Effector memory CD4-positive, alpha-beta T cell (primary cell): ENCODE results near the gene EXD3.

Experiments used
- DNase-seq, 3 donors: peaks; one replicate each; pipeline ENCODE4 v3.0.0-alpha.2; 2020
- H3K27ac ChIP-seq: 2 replicates; pipeline ENCODE4 v1.7.0; 2013; ENCODE audit warnings: mild to moderate bottlenecking, low read length, moderate library complexity; ENCODE audit not compliant: insufficient read depth, poor library complexity, severe bottlenecking
- H3K27me3 ChIP-seq: replicated peaks from 2 replicates; pipeline ENCODE4 v1.7.0; 2013; ENCODE audit warnings: mild to moderate bottlenecking, low read length; ENCODE audit not compliant: insufficient read depth, control insufficient read depth, poor library complexity, severe bottlenecking
- H3K36me3 ChIP-seq: 2 replicates; pipeline ENCODE4 v1.7.0; 2013; ENCODE audit warnings: mild to moderate bottlenecking, low read length, moderate library complexity; ENCODE audit not compliant: control insufficient read depth, insufficient read depth
- H3K4me1 ChIP-seq: 2 replicates; pipeline ENCODE4 v1.7.0; 2013; ENCODE audit warnings: low read length, mild to moderate bottlenecking; ENCODE audit not compliant: control insufficient read depth, insufficient read depth, poor library complexity, severe bottlenecking
- H3K4me3 ChIP-seq: 2 replicates; pipeline ENCODE4 v1.7.0; 2013; ENCODE audit warnings: low read length, low read depth, mild to moderate bottlenecking; ENCODE audit not compliant: insufficient read depth, poor library complexity, severe bottlenecking
- H3K9me3 ChIP-seq: 2 replicates; pipeline ENCODE4 v1.7.0; 2013; ENCODE audit warnings: mild to moderate bottlenecking, low read length, moderate library complexity; ENCODE audit not compliant: control insufficient read depth

EXD3 gene

DNA sequence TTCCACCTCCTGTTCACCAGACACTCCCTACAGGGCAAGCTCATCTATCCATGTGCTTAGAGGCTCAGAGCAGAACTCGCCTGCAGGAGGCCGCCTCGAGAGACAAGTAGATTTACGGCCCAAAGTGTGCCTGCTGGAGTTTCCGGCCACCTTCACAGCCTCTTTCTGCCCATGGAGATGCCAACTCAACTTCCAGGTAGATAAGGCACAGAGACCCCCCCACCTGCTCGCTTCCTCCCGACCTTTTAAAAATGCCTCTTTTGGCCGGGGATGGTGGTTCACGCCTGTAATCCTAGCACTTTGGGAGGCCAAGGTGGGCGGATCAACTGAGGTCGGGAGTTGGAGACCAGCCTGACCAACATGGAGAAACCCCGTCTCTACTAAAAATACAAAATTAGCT is 46.6 kb downstream of the EXD3 start:
- H3K4me3 ChIP-seq = no peak overlapping the region
- H3K4me1 ChIP-seq = no peaks in the 10 kb centered on the region
- H3K27ac ChIP-seq = no peak overlapping the region
- DNase-seq = no peak
- no peaks in the 10 kb centered on the region for H3K36me3 ChIP-seq
- no peaks in the 10 kb centered on the region for H3K27me3 ChIP-seq
- no peaks in the 10 kb centered on the region for H3K9me3 ChIP-seq

DNA sequence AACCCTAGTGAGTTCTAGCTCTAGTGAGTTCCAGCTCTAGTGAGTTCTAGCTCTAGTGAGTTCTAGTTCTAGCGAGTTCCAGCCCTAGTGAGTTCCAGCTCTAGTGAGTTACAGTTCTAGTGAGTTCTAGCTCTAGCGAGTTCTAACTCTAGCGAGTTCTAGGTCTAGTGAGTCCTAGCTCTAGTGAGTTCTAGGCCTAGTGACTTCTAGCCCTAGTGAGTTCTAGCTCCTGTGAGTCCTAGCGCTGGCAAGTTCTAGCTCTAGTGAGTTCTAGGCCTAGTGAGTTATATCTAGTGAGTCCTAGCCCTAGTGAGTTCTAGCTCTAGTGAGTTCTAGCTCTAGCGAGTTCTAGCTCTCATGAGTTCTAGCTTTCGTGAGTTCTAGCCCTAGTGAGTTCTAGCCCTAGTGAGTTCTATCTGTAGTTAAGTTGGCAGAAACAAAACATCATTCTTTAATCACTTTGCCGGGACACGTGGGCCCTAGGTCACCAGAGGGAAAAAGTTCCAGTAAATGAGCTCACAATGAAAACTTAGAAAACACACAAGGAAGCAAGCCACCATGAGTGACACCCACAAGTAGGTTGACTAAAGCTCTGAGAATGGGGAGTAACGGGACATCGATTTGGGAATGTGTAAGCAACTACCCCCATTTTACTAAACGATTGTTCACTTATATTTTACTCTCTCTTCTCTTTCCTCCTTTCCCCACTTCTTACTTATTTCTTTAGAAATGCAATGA is 47.5 kb downstream of the EXD3 start:
- no peak overlapping the region for H3K27ac ChIP-seq
- no peaks in the 10 kb centered on the region for H3K27me3 ChIP-seq
- no peaks in the 10 kb centered on the region for H3K4me1 ChIP-seq
- no peaks in the 10 kb centered on the region for H3K36me3 ChIP-seq
- DNase-seq = no peak
- H3K4me3 ChIP-seq = no peak overlapping the region
- no peaks in the 10 kb centered on the region for H3K9me3 ChIP-seq

DNA sequence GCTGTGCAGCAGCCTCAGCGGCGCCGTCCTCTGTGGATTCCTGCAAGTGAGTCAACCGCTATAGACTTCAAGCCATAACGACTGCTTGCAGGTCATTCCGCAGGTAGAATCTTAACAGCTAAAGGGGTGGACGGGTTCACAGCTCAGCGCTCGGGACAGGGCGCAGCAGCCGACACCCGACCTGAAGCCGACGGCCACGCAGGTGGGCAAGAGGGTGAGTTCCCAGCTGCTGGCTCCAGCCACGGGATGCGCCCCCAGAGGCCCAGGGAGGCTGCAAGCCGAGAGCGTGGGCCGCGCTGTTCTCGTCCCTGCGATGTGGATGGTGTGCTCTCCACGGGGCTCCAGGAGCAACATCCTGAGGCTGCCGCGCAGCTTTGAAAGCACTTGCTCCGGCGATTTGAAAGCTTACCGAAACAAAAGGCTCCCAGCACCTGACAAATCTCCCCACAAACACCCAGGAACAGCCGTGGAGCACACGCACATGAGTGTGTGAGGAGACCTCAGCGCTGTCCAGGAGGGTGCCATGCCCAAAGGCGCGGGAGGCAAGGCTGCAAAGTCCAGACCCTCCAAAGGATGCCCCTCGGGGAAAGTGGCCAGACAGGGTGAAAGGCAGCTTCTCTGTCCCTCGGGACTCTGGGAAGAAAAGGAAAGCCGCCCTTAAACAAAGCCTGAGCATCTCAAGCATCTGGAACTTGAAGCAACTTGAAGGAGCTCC is 48.7 kb downstream of the EXD3 start:
- Histone ChIP-seq H3K27ac (no peak overlapping the region), H3K36me3 (no peaks in the 10 kb centered on the region), H3K4me3 (no peak overlapping the region), H3K4me1 (no peaks in the 10 kb centered on the region), H3K27me3 (no peaks in the 10 kb centered on the region), H3K9me3 (no peaks in the 10 kb centered on the region)
- DNase-seq = no peak

DNA sequence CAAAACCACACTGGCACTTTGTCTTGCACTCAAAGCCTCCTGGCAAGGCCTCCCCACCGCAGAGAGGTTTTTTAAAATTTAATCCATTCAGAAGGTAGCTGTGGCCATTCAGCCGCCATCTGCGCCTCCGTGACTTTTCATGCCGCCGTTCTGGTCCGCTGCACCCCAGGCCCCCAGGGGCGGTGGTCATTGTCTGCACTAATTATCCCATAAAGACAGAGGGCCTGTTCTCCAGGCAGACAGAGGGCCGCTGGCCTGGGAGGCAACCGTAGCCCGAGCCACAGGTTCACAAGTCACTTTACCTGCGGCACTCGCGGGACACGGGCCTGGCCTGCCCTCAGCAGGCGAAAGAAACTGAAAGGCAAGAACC is 49.4 kb downstream of the EXD3 start:
- H3K4me1 ChIP-seq = no peaks in the 10 kb centered on the region
- DNase-seq = no peak
- H3K9me3 ChIP-seq = no peaks in the 10 kb centered on the region
- no peaks in the 10 kb centered on the region for H3K27me3 ChIP-seq
- no peaks in the 10 kb centered on the region for H3K36me3 ChIP-seq
- H3K4me3 ChIP-seq = no peak overlapping the region
- H3K27ac ChIP-seq = no peak overlapping the region

DNA sequence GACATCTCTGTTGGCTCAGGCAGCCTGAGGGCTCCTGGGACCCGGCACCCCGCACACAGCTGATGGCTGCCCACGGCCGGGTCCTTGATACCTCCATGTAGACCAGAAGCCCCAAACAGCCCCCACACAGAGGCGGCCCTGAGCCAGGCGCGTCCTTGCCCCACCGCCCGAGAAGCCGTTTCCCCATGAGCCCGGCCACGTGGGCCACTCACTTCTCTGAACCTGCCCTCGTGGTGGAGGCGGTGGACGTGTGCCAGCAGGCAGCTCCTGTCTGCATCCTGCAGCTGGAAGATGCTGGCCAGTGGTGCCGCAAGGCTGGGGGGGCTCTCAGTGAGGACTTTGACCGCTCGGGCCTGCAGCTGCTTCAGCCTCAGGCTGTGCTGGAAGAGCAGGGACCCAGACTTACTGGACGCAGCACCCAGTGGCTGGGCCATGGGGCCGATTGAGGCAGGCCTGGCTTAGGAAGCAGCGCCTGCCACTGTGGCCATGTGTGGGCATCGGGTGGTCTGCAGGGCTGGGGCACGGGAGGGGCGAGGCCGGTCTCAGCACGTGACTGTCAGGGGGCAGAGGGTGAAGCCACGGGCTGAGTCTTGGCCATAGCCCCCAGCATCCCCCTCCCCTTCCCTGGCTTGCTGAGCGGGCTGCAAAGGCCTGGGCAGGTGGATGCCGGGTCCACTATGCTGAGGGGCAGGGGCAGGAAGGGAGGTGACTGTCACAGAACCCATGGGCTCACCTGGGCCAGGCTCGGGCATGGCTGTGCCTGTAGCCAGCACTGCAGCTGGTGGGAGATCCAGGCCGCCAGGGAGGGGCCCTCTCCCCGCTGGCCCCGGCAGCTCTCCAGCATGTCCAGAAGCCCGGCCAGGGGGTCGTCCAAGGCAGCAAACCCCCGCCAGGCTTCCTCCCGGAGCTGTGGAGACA is 50.0 kb downstream of the EXD3 start:
- H3K27me3 ChIP-seq = no peaks in the 10 kb centered on the region
- no peaks in the 10 kb centered on the region for H3K9me3 ChIP-seq
- no peak for DNase-seq
- H3K27ac ChIP-seq = no peak overlapping the region
- no peaks in the 10 kb centered on the region for H3K4me1 ChIP-seq
- no peak overlapping the region for H3K4me3 ChIP-seq
- H3K36me3 ChIP-seq = no peaks in the 10 kb centered on the region

DNA sequence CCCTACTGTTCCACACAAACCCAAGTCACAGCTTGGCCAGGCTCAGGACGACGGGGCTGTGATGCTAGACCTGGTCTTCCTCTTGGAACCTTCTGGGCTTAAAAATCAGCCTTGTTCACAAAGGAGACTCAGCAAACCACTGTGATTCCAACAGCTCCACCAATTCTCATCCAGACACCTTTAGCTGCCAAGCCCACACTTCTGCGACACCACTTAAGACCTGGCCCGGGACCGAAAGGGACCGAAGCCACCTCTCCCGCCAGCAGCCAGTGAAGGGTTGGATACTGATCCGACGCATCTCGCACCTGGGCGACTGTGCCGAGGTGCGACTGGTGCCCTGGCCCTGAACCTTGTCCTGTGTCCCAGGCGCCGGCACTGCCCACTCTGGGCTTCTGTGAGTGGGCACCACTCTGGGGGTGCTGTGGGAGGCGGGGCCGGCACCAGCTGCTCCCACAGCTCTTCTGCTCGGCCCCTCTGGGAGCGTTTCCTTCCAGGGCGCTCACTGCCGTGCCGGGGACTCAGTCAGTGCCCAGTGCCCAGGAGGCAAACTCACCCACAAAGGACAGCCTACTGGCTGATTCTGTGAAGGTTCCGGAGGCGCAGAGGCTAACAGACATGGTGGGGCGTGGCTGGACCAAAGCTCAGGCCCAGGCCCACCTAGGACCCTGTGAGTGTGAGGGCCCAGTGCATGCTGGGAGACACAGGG is 50.9 kb downstream of the EXD3 start:
- Histone ChIP-seq H3K9me3 (no peaks in the 10 kb centered on the region), H3K36me3 (no peaks in the 10 kb centered on the region), H3K27ac (no peak overlapping the region), H3K27me3 (no peaks in the 10 kb centered on the region), H3K4me1 (no peaks in the 10 kb centered on the region), H3K4me3 (no peak overlapping the region)
- DNase-seq = no peak

DNA sequence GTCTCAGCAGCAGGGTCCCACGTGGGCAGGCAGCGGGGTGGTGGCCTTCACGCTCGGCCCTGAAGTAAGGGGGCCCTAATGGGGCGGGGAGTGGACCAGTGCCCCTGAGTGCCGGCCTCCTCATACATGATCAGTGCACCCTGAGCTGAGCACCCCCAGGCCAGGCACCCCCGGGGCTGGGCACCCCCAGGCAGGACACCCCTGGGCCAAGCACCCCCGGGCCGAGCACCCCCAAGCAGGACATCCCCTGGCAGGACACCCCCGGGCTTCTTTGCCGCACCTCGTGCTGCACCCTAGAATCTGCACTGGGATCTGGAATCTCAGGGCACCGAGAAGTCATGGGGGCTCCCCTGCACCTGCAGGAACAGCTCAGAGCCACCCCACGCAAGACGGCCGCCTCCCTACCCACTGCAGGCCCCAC is 51.4 kb downstream of the EXD3 start:
- H3K27me3 ChIP-seq = no peaks in the 10 kb centered on the region

DNA sequence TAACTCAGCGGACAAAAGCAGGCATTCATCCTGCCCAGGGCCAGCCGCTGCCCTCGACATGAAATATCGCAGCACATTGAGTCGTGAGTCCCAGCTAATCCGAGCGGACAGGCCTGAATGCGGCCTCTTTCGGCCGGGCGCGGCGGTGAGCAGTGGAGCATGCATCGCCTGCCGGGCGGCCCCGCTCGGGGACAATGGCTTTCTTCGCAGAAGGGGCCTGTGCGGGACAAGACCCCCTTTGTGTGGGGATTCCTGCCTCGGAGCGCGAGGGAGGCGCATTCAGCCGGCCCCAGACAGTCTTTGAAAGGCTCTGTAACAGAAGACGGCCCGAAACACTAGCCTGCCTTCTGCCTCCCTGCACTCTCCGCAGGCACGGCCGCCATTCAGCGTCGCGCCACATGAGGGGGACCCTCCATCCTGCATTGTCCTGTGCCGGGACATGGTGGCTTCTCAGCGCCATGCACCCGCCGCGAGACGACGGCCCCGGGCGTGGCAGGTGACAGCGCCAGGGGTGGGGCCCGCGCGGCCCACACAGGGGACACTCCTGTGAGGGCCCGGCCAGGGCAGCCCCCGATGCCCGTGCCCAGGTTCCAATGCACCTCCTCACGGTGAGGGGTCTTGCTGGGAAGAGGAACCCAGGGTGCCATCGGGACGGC is 52.0 kb downstream of the EXD3 start:
- no peak overlapping the region for H3K27ac ChIP-seq
- no peaks in the 10 kb centered on the region for H3K36me3 ChIP-seq
- H3K4me3 ChIP-seq = no peak overlapping the region
- no peaks in the 10 kb centered on the region for H3K27me3 ChIP-seq
- H3K9me3 ChIP-seq = no peaks in the 10 kb centered on the region
- H3K4me1 ChIP-seq = no peaks in the 10 kb centered on the region
- DNase-seq = no peak

More for the DNA sequence above, 51.4 kb downstream of the EXD3 start:
- Histone ChIP-seq H3K4me3 (no peak overlapping the region), H3K9me3 (no peaks in the 10 kb centered on the region), H3K36me3 (no peaks in the 10 kb centered on the region), H3K4me1 (no peaks in the 10 kb centered on the region), H3K27ac (no peak overlapping the region)
- DNase-seq = no peak
